ENCODE measurements around the gene MAP2K4. TPM values are rescaled to one million over a fixed set of nuclear protein-coding genes. Genes with fewer than 3 reads are reported as not detected.

MAP2K4 gene
- total and polyA plus RNA-seq, 2 donors (not counting 1 experiment from before 2014, with no cell fraction given) = 23.5 to 25.4 TPM

DNA sequence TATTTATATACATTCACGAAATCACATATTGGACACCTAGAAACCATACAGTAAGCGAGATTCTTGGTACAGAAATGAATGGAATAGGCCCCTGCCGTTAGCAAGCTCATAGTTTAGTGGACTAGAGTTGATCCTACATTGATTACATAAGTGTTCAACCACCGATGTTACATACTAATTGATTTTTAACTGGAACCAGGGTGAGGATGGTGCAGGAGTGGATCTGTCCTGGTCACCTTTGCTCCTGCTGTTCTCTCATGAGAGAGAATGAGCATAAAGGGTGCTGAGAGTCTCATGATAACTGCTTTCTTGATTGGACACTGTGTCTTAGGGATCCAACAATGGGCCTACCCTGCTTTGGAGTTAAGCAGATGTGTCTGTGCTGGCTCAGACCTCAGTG lies 13.9 kb downstream of the MAP2K4 start:
- Histone ChIP-seq H3K9me3 (ENCODE audit: control insufficient read depth, insufficient read depth, low read depth, low read length) (no peaks in the 10 kb centered on the region), H3K9ac (ENCODE audit: insufficient read depth, low read length) (no peak overlapping the region), H3K27me3 (ENCODE audit: control insufficient read depth, insufficient read depth, low read length) (no peaks in the 10 kb centered on the region), H3K27ac (ENCODE audit: insufficient read depth, low read length) (no peak overlapping the region), H3K36me3 (ENCODE audit: control insufficient read depth, insufficient read depth, low read length) (no peaks in the 10 kb centered on the region), H2AFZ (ENCODE audit: low read length) (no peak overlapping the region), H4K20me1 (ENCODE audit: control insufficient read depth, extremely low read depth, insufficient read depth, low read length) (no peaks in the 10 kb centered on the region), H3K4me1 (ENCODE audit: control insufficient read depth, extremely low read depth, insufficient read depth, low read length) (no peaks in the 10 kb centered on the region), H3K4me2 (ENCODE audit: extremely low read depth, insufficient read depth, low read length) (no peak overlapping the region), H3K4me3 (replicated peaks in 1 of 4; ENCODE audit: control extremely low read depth in 1 of 4, insufficient read depth in 1 of 4, low read depth in 3 of 4, low read length in 4 of 4) (no peak overlapping the region), H3K79me2 (ENCODE audit: control insufficient read depth, insufficient read depth, low read length) (peaks cover 14% of the 10 kb centered on the region)
- TF ChIP-seq, protein P1, sequence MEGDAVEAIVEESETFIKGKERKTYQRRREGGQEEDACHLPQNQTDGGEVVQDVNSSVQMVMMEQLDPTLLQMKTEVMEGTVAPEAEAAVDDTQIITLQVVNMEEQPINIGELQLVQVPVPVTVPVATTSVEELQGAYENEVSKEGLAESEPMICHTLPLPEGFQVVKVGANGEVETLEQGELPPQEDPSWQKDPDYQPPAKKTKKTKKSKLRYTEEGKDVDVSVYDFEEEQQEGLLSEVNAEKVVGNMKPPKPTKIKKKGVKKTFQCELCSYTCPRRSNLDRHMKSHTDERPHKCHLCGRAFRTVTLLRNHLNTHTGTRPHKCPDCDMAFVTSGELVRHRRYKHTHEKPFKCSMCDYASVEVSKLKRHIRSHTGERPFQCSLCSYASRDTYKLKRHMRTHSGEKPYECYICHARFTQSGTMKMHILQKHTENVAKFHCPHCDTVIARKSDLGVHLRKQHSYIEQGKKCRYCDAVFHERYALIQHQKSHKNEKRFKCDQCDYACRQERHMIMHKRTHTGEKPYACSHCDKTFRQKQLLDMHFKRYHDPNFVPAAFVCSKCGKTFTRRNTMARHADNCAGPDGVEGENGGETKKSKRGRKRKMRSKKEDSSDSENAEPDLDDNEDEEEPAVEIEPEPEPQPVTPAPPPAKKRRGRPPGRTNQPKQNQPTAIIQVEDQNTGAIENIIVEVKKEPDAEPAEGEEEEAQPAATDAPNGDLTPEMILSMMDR (conservative IDR thresholded peaks at IDR 0.05 in 1 of 2, IDR thresholded peaks at IDR 0.05 in 1 of 2; ENCODE audit: low read depth in 1 of 2, low read length in 2 of 2) = no peak
- no peak for TF ChIP-seq EZH2 (IDR thresholded peaks at IDR 0.05; ENCODE audit: low read length, missing control alignments)
- DNase-seq (ENCODE audit: low read depth in 2 of 2) = no peak

DNA sequence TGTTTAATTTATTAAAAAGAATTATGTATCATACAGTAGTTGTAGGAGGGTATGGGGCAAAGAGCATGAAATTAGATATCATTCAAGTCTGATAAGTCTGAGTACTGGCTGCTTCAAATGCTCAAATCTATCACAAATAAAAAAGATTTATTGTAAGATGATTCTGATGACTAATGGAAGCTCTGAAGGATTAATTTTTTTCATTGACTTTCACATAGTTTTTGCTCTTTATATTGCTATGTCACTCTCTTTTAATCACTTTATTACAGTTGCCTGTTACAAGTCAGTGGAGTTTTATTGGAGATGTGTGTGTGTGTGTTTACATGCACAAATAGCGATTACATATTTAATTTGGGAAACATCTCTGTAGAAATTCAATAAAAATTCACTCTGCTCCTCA lies 15.0 kb downstream of the MAP2K4 start:
- H3K4me3 ChIP-seq (replicated peaks in 1 of 4; ENCODE audit: control extremely low read depth in 1 of 4, insufficient read depth in 1 of 4, low read depth in 3 of 4, low read length in 4 of 4) = no peak overlapping the region
- no peak overlapping the region for H2AFZ ChIP-seq (ENCODE audit: low read length)
- DNase-seq (ENCODE audit: low read depth in 2 of 2) = no peak
- H3K4me2 ChIP-seq (ENCODE audit: extremely low read depth, insufficient read depth, low read length) = no peak overlapping the region
- peaks cover under 1% of the 10 kb centered on the region for H3K4me1 ChIP-seq (ENCODE audit: control insufficient read depth, extremely low read depth, insufficient read depth, low read length)
- peaks cover 14% of the 10 kb centered on the region for H3K79me2 ChIP-seq (ENCODE audit: control insufficient read depth, insufficient read depth, low read length)
- H3K36me3 ChIP-seq (ENCODE audit: control insufficient read depth, insufficient read depth, low read length) = no peaks in the 10 kb centered on the region
- TF ChIP-seq, protein P1 (conservative IDR thresholded peaks at IDR 0.05 in 1 of 2, IDR thresholded peaks at IDR 0.05 in 1 of 2; ENCODE audit: low read depth in 1 of 2, low read length in 2 of 2) = no peak
- no peak for TF ChIP-seq EZH2 (IDR thresholded peaks at IDR 0.05; ENCODE audit: low read length, missing control alignments)
- H4K20me1 ChIP-seq (ENCODE audit: control insufficient read depth, extremely low read depth, insufficient read depth, low read length) = no peaks in the 10 kb centered on the region
- no peak overlapping the region for H3K27ac ChIP-seq (ENCODE audit: insufficient read depth, low read length)
- H3K9ac ChIP-seq (ENCODE audit: insufficient read depth, low read length) = no peak overlapping the region
- no peaks in the 10 kb centered on the region for H3K27me3 ChIP-seq (ENCODE audit: control insufficient read depth, insufficient read depth, low read length)
- no peaks in the 10 kb centered on the region for H3K9me3 ChIP-seq (ENCODE audit: control insufficient read depth, insufficient read depth, low read depth, low read length)

DNA sequence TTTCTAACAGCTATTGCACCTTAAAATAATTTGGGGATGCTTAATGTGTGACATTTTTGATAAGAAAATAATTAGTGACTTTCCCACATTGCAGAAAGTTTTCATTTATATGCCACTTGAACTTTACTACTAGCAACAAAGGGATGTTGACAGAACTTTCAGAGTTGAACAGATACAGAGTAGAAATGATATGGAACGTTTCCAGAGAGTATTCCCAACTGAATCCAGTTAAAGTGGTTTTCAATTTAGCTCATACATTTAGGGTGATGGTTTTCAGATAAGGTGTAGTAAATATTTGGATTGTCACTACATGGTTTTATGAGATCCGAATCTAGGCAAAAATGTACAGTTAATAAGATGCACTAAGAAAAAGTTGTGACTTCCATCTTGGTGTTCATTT lies 17.3 kb downstream of the MAP2K4 start:
- Histone ChIP-seq H2AFZ (ENCODE audit: low read length) (no peak overlapping the region), H3K36me3 (ENCODE audit: control insufficient read depth, insufficient read depth, low read length) (no peaks in the 10 kb centered on the region), H3K9ac (ENCODE audit: insufficient read depth, low read length) (no peak overlapping the region), H4K20me1 (ENCODE audit: control insufficient read depth, extremely low read depth, insufficient read depth, low read length) (no peaks in the 10 kb centered on the region), H3K27ac (ENCODE audit: insufficient read depth, low read length) (no peak overlapping the region), H3K4me2 (ENCODE audit: extremely low read depth, insufficient read depth, low read length) (no peak overlapping the region), H3K79me2 (ENCODE audit: control insufficient read depth, insufficient read depth, low read length) (peaks cover 17% of the 10 kb centered on the region), H3K27me3 (ENCODE audit: control insufficient read depth, insufficient read depth, low read length) (no peaks in the 10 kb centered on the region), H3K4me1 (ENCODE audit: control insufficient read depth, extremely low read depth, insufficient read depth, low read length) (peaks cover 3% of the 10 kb centered on the region), H3K9me3 (ENCODE audit: control insufficient read depth, insufficient read depth, low read depth, low read length) (no peaks in the 10 kb centered on the region), H3K4me3 (replicated peaks in 1 of 4; ENCODE audit: control extremely low read depth in 1 of 4, insufficient read depth in 1 of 4, low read depth in 3 of 4, low read length in 4 of 4) (no peak overlapping the region)
- DNase-seq (ENCODE audit: low read depth in 2 of 2) = no peak
- TF ChIP-seq, protein P1 (conservative IDR thresholded peaks at IDR 0.05 in 1 of 2, IDR thresholded peaks at IDR 0.05 in 1 of 2; ENCODE audit: low read depth in 1 of 2, low read length in 2 of 2) = no peak
- TF ChIP-seq EZH2 (IDR thresholded peaks at IDR 0.05; ENCODE audit: low read length, missing control alignments) = no peak

All from fibroblast of lung (primary cell).